Right lobe of liver (tissue), 6 donors: ENCODE results near the gene ALG14. TPM values are rescaled to one million over a fixed set of nuclear protein-coding genes. Genes with fewer than 3 reads are reported as not detected.

Experiments
- ATAC-seq, 4 donors: fragments of 200-7000 bp; cut with Tn5 transposase; one replicate each; pipeline ENCODE4 v1.9.1; 2020; ENCODE audit warnings: mild to moderate bottlenecking in 4 of 4, moderate library complexity in 4 of 4
- DNase-seq, 3 donors: peaks; one replicate each; pipeline ENCODE4 v3.0.0-alpha.2; 2020
- H3K27ac ChIP-seq, 3 donors: fragments of 200-600 bp; one replicate each; pipeline ENCODE4 v1.8.0; 2022
- H3K27me3 ChIP-seq, 2 donors: fragments of 200-600 bp; one replicate each; pipeline ENCODE4 v1.8.0; 2022
- H3K36me3 ChIP-seq, 4 donors: fragments of 200-600 bp; sonication (generic) in 1 of 4; one replicate each; pipeline versions ENCODE4 v1.5.1 to v1.8.0; 2017 to 2022; ENCODE audit warnings: control low read depth in 1 of 4
- H3K4me1 ChIP-seq, 4 donors: fragments of 200-600 bp; sonication (generic) in 1 of 4; one replicate each; pipeline versions ENCODE4 v1.5.1 to v1.8.0; 2017 to 2022; ENCODE audit warnings: control low read depth in 1 of 4
- H3K4me3 ChIP-seq, 3 donors: fragments of 200-600 bp; one replicate each; pipeline ENCODE4 v1.8.0; 2022
- H3K9me3 ChIP-seq, 4 donors: fragments of 200-600 bp; sonication (generic) in 1 of 4; one replicate each; pipeline versions ENCODE4 v1.5.1 to v1.8.0; 2017 to 2022; ENCODE audit warnings: control low read depth in 1 of 4
- CTCF ChIP-seq, 4 donors: fragments of 200-600 bp in 3 of 4; fragments of 450-650 bp in 1 of 4; IDR thresholded peaks; one replicate each; pipeline versions ENCODE4 v1.5.1 to v1.8.0; 2016 to 2022; ENCODE audit warnings: antibody characterized with exemption in 4 of 4, mild to moderate bottlenecking in 2 of 4
- POLR2A ChIP-seq: fragments of 450-650 bp; IDR thresholded peaks from one replicate; pipeline ENCODE4 v1.6.1; 2017; ENCODE audit warnings: antibody characterized with exemption, mild to moderate bottlenecking
- WGBS: methylation state at CpG from one replicate; pipeline ENCODE4 v1.1.6; 2018; ENCODE audit warnings: low coverage, low lambda C conversion rate; ENCODE audit not compliant: insufficient coverage; ENCODE audit errors: missing lambda C conversion rate; 5-methylcytosine and 5-hydroxymethylcytosine counted together
- intact Hi-C, 2 donors: fragments of 100-400 bp; cut with DNase I; formaldehyde crosslinking; loops; one replicate each; pipeline versions ENCODE4 v1.11.2 to v1.14.1; 2022
- total RNA-seq, 6 experiments: library from RNA; depleted of rRNA in 2 of 6; stranded (reverse); fragments of >200 nt in 2 of 6; fragmentation: NEBNext Ultra II Directional in 3 of 6; extraction: Animal tissue kit (Norgen Biotek cat#: 25700) in 3 of 6; gene quantifications; one replicate each; pipeline versions ENCODE4 v1.1.0 to v1.2.4, GENCODE V29; 2016 to 2023
- donor health status: DM: no; HTN: yes; CAD: no.
- donor health status: DM: no; HTN: no; CAD: no.
- donor health status: DM: no; HTN: no; CAD: no.
- donor health status: DM: no; HTN: yes; CAD: no.
- donor health status: DM: no; HTN: yes; CAD: no.

ALG14 gene
- total RNA-seq, 6 experiments from 2014 or later = 1.5 to 8.3 (median 5.0) TPM

- no peaks in the 10 kb centered on the region for H3K4me1 ChIP-seq
- H3K4me3 ChIP-seq = no peak overlapping the region
- no peak overlapping the region for H3K27ac ChIP-seq
- no peaks in the 10 kb centered on the region for H3K27me3 ChIP-seq
- DNase-seq (no peak), ATAC-seq (no peak)
- intact Hi-C loops = no loop called here
- H3K9me3 ChIP-seq = no peaks in the 10 kb centered on the region
- 90% methylated on average over 5 of the region's 7 CpGs for WGBS
- TF ChIP-seq CTCF (IDR thresholded peaks at IDR 0.05) (no peak), POLR2A (no peak)
- no peaks in the 10 kb centered on the region for H3K36me3 ChIP-seq
These were observed 68.7 kb downstream of the ALG14 start for GRCh38 chr1:95004013-95004412.

- no peaks in the 10 kb centered on the region for H3K27me3 ChIP-seq
- intact Hi-C loops = no loop called here
- no peak for TF ChIP-seq POLR2A
- no peak for TF ChIP-seq CTCF (IDR thresholded peaks at IDR 0.05)
- no peak for DNase-seq
- 65% methylated on average over 4 of the region's 4 CpGs for WGBS
- H3K27ac ChIP-seq = no peak overlapping the region
- no peak overlapping the region for H3K4me3 ChIP-seq
- ATAC-seq = no peak
- H3K36me3 ChIP-seq = no peaks in the 10 kb centered on the region
- no peaks in the 10 kb centered on the region for H3K4me1 ChIP-seq
- no peaks in the 10 kb centered on the region for H3K9me3 ChIP-seq
These were observed 69.4 kb downstream of the ALG14 start for GRCh38 chr1:95003433-95003738.

- Histone ChIP-seq H3K27ac (no peak overlapping the region), H3K27me3 (no peaks in the 10 kb centered on the region), H3K9me3 (no peaks in the 10 kb centered on the region), H3K36me3 (no peaks in the 10 kb centered on the region), H3K4me1 (no peaks in the 10 kb centered on the region), H3K4me3 (no peak overlapping the region)
- TF ChIP-seq POLR2A = no peak
- TF ChIP-seq CTCF (IDR thresholded peaks at IDR 0.05) = no peak
- WGBS = 71% methylated on average over 8 of the region's 8 CpGs
- intact Hi-C loops = no loop called here
- no peak for DNase-seq
- peak in 3 of 4 donors; percentile 24 to 62 (median 53) for ATAC-seq
These were observed 70.0 kb downstream of the ALG14 start for GRCh38 chr1:95002540-95003432.

- H3K9me3 ChIP-seq = no peaks in the 10 kb centered on the region
- WGBS = 48% methylated on average over 5 of the region's 5 CpGs
- DNase-seq = no peak
- no peak overlapping the region for H3K27ac ChIP-seq
- no peaks in the 10 kb centered on the region for H3K4me1 ChIP-seq
- no peaks in the 10 kb centered on the region for H3K27me3 ChIP-seq
- no peaks in the 10 kb centered on the region for H3K36me3 ChIP-seq
- intact Hi-C loops = no loop called here
- H3K4me3 ChIP-seq = no peak overlapping the region
- ATAC-seq = no peak
- no peak for TF ChIP-seq CTCF (IDR thresholded peaks at IDR 0.05)
- no peak for TF ChIP-seq POLR2A
These were observed 70.6 kb downstream of the ALG14 start for GRCh38 chr1:95002164-95002539.
